ENCODE results near the gene PADI1. TPM values are rescaled to one million over a fixed set of nuclear protein-coding genes. Genes with fewer than 3 reads are reported as not detected.

PADI1 gene
- total RNA-seq, 4 donors from 2014 or later: not detected

- Histone ChIP-seq H3K9me3 (no peaks in the 10 kb centered on the region), H3K4me3 (no peak overlapping the region), H3K36me3 (no peaks in the 10 kb centered on the region), H3K4me1 (no peaks in the 10 kb centered on the region), H3K27me3 (peaks cover 0 to 9% (median 0%) of the 10 kb centered on the region in 3 donors), H3K27ac (no peak overlapping the region)
- in situ Hi-C loops (cut with MboI; ENCODE audit: low sequenced_read_pairs in 4 of 4) (no loop called here), intact Hi-C loops (cut with DNase I; ENCODE audit: low total_unique reads) (no loop called here)
- no peak for ATAC-seq
- TF ChIP-seq CTCF (IDR thresholded peaks at IDR 0.05 in 4 of 5, conservative IDR thresholded peaks at IDR 0.05 in 1 of 5): no peak
- TF ChIP-seq POLR2A (IDR thresholded peaks at IDR 0.05): no peak
- no peak for DNase-seq
Observed at GRCh38 chr1:17245816-17246325, 40.9 kb downstream of the PADI1 start.

GRCh38 chr1:17246971-17247370 is 42.0 kb downstream of the PADI1 start:
- no peak overlapping the region for H3K27ac ChIP-seq
- ATAC-seq: no peak
- no peaks in the 10 kb centered on the region for H3K9me3 ChIP-seq
- H3K4me3 ChIP-seq: no peak overlapping the region
- H3K36me3 ChIP-seq: no peaks in the 10 kb centered on the region
- H3K4me1 ChIP-seq: no peaks in the 10 kb centered on the region
- intact Hi-C loops (cut with DNase I; ENCODE audit: low total_unique reads): no loop called here
- DNase-seq: no peak
- in situ Hi-C loops (cut with MboI; ENCODE audit: low sequenced_read_pairs in 4 of 4): no loop called here
- H3K27me3 ChIP-seq: peaks cover 0 to 8% (median 0%) of the 10 kb centered on the region in 3 donors
- TF ChIP-seq POLR2A (IDR thresholded peaks at IDR 0.05) (no peak), CTCF (IDR thresholded peaks at IDR 0.05 in 4 of 5, conservative IDR thresholded peaks at IDR 0.05 in 1 of 5) (no peak)

GRCh38 chr1:17248781-17249180 is 43.9 kb downstream of the PADI1 start, which contains the start of gene PADI3:
PADI3 (plus strand) TSS chr1:17249098; CDS start chr1:17249138, 40 bp downstream.
- no peaks in the 10 kb centered on the region for H3K36me3 ChIP-seq
- in situ Hi-C loops (cut with MboI; ENCODE audit: low sequenced_read_pairs in 4 of 4) (no loop called here), intact Hi-C loops (cut with DNase I; ENCODE audit: low total_unique reads) (no loop called here)
- DNase-seq: no peak
- H3K9me3 ChIP-seq: no peaks in the 10 kb centered on the region
- no peak within 1 kb of the TSS for H3K4me3 ChIP-seq
- no peak for TF ChIP-seq CTCF (IDR thresholded peaks at IDR 0.05 in 4 of 5, conservative IDR thresholded peaks at IDR 0.05 in 1 of 5)
- no peak for TF ChIP-seq POLR2A (IDR thresholded peaks at IDR 0.05)
- no peak for ATAC-seq
- H3K4me1 ChIP-seq: no peaks in the 10 kb centered on the region
- no peak within 1 kb of the TSS for H3K27ac ChIP-seq
- H3K27me3 ChIP-seq: peaks cover 0 to 7% (median 0%) of the 10 kb centered on the region in 3 donors

- H3K27ac ChIP-seq: no peak overlapping the region
- H3K4me3 ChIP-seq: no peak overlapping the region
- H3K4me1 ChIP-seq: no peaks in the 10 kb centered on the region
- peaks cover 0 to 10% (median 0%) of the 10 kb centered on the region in 3 donors for H3K27me3 ChIP-seq
- no peaks in the 10 kb centered on the region for H3K9me3 ChIP-seq
- H3K36me3 ChIP-seq: no peaks in the 10 kb centered on the region
- TF ChIP-seq CTCF (IDR thresholded peaks at IDR 0.05 in 4 of 5, conservative IDR thresholded peaks at IDR 0.05 in 1 of 5) (no peak), POLR2A (IDR thresholded peaks at IDR 0.05) (no peak)
- in situ Hi-C loops (cut with MboI; ENCODE audit: low sequenced_read_pairs in 4 of 4) (no loop called here), intact Hi-C loops (cut with DNase I; ENCODE audit: low total_unique reads) (no loop called here)
- no peak for DNase-seq
- ATAC-seq: no peak
Observed at GRCh38 chr1:17250601-17251000, 45.7 kb downstream of the PADI1 start.

- ATAC-seq (no peak), DNase-seq (no peak)
- Histone ChIP-seq H3K9me3 (no peaks in the 10 kb centered on the region), H3K4me1 (no peaks in the 10 kb centered on the region), H3K4me3 (no peak overlapping the region), H3K27me3 (peaks cover 0 to 13% (median 0%) of the 10 kb centered on the region in 3 donors), H3K27ac (no peak overlapping the region), H3K36me3 (no peaks in the 10 kb centered on the region)
- in situ Hi-C loops (cut with MboI; ENCODE audit: low sequenced_read_pairs in 4 of 4) (no loop called here), intact Hi-C loops (cut with DNase I; ENCODE audit: low total_unique reads) (no loop called here)
- TF ChIP-seq CTCF (IDR thresholded peaks at IDR 0.05 in 4 of 5, conservative IDR thresholded peaks at IDR 0.05 in 1 of 5) (no peak), POLR2A (IDR thresholded peaks at IDR 0.05) (no peak)
Observed at GRCh38 chr1:17251246-17251645, 46.3 kb downstream of the PADI1 start.

Data from gastrocnemius medialis (tissue), 4 donors.